GM21360 (cell line): ENCODE results near the gene APBB2.
"Not testable (repeated sequence)": the region's sequence is repeated elsewhere in the genome, so short reads cannot be mapped to it uniquely, and the experiment has no call there.

Source experiments
- ATAC-seq: cut with Tn5 transposase; IDR thresholded peaks from one replicate; pipeline ENCODE4 v1.9.1; 2021; ENCODE audit warnings: mild to moderate bottlenecking, moderate library complexity; ENCODE audit not compliant: unreplicated experiment

APBB2 gene

DNA sequence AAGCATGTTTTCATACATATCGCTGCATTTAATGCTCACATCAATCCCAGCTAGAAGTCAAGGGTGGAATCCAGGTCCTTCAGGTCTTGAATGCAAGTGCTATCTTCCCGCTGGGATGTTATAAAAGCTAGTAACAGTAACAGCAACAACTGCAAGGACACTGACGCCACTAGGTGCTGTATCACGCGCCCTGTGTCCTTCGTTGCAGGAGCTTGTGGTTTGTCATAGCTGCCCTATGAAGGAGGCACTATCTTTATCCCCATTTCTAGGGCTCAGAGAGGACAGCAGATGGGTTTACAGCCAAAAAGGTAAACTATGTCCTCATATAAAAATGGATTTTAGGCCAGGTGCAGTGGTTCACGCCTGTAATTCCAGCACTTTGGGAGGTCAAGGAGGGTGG, 261.7 kb downstream of the APBB2 start:
- no peak for ATAC-seq

DNA sequence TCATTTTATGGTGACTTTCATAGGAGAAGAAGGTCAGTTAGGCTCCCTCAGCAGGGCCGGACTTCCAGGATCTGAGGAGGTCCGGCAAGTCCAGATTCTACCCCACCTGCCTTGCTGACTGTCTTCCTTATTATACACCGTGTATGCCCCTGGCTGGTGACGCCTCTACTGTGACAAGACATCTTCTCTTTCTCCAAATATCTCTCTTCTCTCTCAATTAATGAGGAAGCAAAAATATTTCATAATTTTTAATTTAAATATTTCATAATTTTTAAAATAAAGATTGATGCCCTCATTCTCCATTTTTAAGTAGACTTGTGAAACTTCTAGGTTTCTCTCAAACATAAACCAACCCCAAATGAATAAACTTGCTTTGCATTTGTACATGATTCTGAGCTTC, 262.1 kb downstream of the APBB2 start:
- ATAC-seq = no peak

DNA sequence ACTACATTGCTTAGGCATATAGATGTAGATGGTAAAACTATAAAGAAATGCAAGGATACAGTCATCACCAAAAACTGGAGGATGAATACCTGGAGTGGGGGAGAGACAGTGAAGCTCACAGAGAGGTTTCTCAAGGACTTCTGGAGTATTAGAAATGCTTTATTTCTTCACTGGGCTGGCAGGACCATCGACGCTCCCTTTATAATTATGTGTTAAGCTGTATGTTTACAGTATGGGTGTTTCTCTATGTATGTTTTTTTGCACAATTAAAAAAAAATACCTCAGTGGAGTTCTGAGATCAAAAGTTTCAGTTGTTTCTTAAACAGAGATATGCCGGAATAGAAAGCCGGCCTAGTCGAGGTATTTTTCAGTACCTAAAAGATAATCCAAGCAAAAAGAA, 263.3 kb downstream of the APBB2 start:
- ATAC-seq = no peak

DNA sequence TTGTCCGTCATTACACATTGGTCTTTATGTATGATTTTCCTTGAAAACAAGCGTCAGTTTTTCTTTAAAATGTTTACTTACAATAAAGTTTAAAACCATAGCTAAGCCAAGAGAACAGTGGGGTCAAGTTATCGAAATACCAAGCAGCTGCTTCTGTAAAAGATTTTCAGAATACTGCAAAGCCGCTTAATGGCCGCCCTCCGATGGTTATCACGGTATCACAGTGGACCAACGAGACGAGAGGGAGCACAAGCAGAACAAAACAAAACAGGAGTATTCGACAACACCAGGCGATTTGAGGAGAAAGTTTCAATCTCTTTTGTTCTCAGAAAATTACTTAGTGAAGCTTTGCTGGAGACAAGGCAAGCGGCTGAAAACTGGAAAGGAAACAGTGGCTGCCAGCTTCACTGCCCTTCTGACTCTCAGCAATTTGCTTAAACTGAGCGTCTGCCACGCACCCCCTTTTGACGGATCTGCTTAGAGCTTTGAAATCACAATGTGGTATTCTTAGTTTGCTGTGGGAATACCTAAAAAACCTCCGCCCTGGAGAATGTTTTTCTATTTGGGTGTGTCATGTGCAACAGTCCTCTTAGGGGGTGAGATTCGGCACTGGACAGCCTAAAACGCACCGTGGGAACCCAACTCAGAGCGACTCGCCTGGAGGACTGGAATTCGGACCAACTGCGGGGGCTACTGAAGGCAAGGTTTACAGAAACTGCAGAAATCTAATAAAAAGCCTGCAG, 264.8 kb downstream of the APBB2 start:
- ATAC-seq = no peak

DNA sequence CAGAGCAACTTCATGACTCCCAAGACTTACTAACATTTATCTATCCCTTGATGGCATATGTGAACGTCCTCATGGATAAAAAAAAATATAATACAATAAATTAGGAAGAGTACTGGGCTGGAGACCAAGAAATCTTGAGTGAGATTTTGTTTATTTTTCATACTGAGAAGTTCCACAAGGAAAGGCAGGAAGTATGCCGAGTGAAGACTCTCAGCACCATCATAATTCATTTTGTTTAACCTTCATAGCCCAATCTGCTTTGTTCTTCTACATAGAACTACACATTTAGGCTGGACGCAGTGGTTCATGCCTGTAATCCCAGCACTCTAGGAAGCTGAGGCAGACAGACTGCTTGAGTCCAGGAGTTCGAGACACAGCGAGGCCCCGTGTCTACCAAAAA, 266.3 kb downstream of the APBB2 start:
- ATAC-seq = no peak

DNA sequence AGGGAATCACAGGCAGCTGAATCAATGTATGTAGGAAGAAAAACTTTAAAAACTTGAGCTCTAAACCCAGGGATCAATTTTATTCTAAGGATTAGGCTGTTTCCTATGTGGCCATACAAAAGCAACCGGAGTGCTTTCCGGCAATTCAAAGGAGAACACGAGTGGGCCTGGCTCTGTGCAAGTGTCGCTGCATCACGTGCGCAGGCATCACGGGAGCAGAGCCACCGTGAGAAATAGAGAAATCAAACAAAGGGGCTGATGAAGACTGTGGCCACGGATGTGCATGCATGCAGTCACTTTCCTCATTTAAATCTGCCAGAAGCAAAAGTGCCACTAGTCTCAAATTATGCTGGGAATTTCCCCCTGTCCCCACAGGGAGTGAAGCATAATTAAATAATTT, 267.7 kb downstream of the APBB2 start:
- no peak for ATAC-seq

DNA sequence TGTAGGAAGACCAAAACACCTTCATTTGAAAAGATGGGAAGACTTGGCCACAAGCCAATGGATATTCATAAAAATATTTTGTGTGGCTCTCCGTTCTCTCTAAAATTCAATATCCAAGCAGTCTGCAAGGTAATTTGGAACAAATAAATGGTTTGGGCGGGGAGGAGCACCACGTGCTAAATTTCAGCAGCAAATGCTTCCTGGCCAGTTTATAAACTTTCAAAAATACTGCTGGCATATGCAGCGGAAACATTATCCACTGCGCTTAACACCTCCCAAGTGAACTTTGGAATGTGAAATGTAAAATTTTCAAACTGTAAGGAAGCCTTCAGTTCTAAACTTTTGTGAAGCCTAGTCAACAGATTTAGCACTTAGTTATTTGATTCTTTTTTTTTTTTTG, 273.6 kb downstream of the APBB2 start:
- no peak for ATAC-seq

DNA sequence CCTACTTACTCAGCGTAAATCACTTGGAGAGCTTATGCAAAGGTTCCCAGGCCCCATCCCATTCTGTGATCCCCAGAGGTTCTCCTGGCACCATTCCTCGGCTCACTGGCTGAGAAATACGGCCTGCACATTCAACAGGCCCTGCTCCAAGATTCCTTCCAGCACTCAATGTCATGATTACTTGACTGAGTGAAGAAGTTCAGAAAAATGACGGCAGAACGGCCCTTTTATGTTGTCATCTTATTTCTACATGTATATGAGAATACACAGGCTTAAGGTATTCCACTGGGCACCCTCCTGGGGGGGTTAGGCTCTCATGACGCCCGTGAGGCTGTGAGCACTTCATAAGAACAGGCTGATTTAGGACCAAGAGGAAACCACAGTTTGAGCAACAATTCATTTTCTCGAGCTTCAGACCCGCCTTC, 274.0 kb downstream of the APBB2 start:
- no peak for ATAC-seq

DNA sequence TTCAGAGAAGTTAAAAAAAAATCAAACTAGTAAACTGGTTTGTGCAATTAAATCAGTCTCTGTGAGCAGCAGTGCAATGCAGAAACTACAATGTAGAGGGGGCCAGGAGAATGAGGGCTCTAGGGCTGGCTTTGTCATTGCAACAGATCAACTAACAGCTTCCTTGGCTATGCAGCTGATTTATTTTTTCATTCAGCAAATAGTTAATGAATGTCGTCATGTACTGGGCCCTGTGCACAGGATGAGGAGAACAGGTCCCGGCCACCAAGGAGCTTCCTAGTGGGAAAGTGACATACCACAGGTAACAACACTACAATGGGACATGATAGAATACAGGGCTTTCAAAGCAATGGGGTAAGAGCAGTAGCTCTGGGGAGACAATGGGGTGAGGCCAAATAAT, 274.5 kb downstream of the APBB2 start:
- ATAC-seq = no peak

DNA sequence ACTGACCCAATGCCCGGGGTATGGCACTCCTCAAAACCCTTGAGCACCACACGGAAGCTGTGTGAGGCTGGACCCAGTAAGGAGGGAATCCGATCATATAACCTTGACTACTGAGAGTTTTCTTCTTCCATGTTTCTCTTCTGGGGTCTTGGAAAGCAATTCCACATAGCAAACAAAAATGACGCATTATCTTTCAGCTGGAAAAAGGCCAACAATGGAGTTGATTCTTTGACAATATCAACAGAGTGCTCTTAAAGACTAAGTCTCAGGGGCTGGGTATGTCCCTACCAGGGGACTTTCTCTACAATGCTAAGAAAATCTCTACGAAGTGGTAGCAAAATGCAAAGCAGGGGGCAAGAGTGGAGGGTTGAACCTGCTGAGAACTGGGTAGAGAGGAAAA, 276.0 kb downstream of the APBB2 start:
- no peak for ATAC-seq

DNA sequence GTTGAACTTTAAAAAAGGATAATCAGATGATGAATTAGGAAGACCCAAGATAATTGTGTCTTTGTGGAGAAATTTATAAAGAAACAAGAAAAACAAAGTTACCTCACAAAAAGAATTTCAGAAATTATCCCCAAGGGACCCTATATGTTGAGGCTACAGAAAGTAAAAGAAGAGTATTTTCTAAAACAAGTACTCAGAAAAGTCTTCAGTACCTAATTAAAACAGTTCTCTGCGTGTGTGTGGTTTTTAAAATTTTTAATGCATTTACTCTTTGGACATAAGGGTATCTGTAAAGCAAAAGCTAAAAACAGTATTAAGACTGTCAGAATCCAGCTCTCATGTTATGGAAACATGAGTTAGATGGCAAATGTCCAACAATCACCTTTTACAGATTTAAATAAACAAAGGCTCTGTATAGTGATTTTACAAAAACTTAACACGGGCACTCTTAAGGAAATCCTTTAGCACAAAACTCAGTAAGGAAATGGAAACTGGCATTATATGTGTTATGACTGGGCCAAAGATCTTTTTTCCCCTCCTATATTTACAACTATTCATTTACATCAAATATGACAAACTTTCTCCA, 277.1 kb downstream of the APBB2 start:
- no peak for ATAC-seq

DNA sequence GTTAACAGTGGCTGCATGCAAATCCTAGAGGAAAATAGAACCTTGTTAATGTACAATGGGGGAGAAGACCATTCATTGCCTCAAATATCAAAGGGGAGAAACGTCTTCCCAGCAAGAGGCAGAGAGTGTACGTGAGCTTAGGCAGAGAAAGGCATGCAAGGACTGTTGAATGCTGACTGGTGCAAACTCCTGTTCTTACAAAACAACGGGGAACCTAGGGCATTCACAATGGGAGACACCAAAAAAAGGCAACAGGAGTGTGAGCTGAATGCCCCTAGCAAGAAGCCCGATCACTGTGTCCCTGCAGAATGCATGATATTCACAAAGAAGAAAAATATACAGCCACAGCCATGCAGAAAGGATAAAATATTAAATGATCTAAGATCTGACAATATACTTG, 279.7 kb downstream of the APBB2 start:
- no peak for ATAC-seq

DNA sequence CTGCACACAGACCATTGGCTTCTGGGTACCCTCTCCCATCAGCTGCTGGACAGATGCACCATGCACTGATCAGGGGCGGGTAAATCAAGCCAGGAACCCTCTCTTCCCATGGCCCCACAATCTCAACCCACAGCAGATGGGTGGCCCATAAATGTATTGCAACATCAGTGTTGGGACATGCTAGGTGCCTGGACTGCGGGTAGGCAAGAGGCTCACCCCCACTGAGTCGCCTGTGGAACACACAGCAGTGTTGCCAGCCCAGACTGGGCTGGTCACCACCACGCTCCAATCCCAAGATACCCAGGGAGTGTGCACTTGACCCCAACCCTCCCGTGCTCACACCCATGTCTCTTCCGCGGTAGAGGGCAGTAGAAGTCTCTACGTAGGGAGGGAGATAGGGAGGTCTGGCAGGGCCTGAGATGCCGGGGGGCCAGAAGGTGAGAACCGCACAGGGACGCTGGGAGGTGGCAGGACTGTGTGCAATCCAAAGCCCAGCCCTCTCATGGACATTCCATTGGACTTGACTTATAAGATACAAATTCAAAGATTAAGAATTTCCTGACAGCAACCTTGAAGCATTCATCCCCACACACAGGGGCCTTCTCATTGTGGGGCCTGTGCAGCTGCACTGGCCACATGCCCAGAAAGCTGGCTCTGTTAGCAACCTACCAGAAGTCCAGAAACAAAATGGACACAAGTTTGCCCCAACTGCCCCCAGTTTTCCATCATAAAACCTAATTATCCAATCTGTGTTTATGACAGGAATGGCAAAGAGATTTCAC, 280.9 kb downstream of the APBB2 start:
- no peak for ATAC-seq

DNA sequence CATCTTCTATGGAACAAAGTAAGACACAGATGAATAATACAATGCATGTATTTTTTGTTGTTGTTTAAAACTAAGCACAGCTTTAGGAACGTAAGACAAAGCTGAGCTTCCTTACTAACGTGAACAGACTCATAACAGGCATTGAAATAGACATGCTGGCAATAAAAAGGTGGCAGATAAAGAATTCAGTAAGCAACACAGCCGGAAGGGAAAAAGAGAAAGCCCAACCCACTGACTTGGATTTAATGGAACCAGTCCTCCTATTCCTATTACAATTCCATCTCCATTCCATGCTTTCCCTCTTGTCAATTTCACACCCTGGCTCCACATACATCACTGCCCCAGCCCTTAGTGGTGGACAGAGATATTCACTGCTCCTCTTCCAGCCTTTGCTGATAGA, 282.5 kb downstream of the APBB2 start:
- ATAC-seq = no peak

DNA sequence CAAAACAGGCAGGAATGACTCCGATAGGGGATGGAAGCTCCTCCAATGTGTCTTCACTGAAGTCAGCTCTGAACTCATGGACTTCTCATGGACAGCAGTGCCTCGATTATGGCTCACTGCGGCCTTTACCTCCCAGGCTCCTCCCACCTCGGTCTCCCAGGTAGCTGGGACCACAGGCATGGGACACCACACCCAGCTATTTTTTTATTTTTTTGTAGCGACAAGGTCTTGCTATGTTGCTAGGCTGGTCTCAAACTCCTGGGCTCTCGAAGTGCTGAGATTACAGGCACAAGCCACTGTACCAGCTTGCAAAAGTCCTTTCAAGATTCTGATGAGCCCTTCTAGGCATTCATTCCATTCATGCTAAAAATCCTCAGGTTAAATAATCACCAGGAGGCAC, 283.1 kb downstream of the APBB2 start:
- no peak for ATAC-seq

DNA sequence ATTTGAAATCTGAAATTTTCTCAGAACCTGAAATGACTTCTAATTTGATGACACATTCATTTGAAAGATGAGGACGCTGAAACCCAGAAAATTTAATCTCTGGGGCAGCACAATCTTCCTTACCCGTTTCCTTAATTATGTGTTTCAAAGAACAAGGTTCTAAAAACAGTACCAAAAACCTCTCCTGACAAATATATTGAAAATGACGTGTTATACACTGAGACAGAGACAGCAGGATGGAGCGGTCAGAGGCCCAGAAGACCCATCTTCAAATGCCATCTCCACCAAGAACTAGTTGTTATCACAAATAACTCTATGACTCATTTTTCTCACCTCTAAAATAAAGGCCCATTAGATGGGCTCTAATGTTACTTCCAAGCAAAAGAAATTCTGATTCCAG, 287.3 kb downstream of the APBB2 start:
- ATAC-seq = no peak

DNA sequence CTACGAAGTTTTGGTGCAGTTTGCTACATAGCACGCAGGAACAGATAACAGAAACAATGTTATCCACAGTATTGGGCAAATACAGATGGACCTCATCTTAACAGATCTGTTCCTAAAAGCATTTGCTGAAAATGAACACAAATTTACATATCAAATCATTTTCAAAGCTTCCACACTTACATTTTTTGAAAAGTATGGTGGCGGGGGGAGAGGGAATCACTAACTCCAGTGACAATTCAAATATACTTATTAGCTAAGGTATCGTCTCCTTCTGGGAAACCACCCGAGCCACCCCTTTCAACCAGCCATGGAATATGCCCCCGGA, 289.6 kb downstream of the APBB2 start:
- no peak for ATAC-seq

DNA sequence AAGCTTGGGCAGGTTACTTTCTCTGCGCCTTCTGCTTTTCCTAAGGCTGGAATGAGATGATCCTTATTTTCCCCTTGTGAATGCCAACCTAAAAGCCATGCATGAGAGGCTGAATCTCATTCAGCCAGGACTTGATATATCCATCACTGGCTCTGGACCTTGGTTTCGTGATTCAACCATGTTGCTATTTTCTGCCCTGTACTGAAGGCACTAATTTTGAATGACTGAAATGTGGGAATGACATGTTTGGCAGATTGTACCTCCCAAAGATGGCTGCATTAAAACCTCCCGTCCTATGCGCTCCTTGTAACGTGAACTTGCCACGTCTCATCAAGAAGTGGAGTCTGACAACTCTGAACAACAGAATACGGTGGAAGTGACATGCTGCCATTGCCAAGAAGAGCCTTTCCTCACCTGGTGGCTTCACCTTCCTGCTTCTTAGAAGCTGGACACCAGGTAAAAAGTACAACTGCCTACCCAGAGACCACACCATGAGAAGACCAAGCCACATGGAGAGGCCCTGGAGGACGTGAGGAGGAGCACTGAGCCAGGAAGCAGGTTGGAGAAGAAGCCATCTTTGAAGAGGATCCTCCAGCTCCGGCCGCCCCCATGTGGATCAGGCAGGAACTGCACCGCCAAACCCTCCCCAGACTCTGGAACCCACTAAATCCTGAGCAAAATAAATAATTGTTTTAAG, 290.1 kb downstream of the APBB2 start:
- no peak for ATAC-seq

DNA sequence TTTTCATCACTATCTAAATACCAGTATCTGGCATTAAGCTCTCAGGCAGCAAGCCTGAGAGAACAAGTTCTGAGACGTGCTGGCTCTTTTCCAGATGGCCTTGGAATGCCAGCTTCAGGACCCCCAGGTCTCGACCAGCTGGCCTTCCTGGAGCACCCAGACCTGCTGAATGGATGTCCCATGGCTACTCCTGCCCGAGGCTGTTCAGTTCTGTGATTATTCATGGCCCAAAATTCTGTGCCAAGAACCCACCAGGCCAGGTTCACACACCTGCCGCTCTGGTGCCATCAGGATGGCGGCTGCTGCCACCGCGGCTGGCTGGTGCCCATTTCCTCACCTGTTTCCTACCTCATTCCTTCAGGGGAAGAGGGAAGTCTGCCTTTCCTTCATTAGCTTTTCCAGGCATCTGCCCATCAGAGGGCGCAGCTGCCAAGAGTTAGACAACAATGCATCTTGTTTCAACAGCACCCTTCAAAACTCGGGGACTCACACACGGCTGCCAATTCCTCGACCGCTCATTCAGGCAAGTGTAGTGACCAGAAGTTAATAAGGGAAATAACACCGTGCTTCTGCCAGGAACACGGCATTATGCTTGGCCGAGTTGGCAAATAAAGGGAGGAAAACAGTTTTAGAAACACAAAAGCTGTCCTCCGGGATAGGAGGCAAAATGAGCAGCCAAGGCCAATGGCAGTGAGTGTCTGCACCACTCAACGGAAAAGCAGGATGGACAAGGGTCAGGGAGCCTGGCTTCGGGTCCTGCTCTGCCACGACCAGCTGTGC, 290.8 kb downstream of the APBB2 start:
- no peak for ATAC-seq

DNA sequence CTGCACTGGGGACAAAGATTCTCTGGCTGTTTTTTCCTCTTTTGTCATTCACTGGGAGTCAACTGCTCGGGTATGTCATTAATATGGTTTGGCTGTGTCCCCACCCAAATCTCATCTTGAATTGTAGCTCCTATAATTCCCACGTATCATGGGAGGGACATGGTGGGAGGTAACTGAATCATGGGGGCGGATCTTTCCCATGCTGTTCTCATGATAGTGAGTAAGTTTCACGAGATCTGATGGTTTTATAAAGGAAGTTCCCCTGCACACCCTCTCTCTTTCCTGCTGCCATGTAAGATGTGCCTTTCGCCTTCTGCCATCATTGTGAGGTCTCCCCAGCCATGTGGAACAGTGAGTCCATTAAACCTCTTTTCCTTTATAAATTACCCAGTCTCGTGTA, 294.4 kb downstream of the APBB2 start:
- ATAC-seq = not testable (repeated sequence)

DNA sequence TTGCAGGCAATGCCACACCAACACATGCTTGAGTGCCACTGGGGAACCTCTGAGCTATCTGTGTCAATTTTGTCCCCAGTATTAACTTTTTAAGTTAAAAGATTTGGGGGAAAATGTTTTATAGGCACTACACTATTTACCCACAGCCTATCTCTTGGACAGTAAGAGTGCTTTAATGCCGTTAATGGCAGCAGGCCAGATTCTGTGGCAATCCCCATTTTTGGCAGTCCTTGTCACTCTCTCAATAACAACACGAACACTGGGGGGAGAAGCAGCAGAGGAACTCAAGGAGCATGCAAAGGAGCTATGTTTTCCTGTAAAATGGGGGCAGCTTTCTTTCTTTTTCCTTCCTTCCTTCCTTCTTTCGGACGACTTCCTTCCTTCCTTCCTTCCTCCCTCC, 296.0 kb downstream of the APBB2 start:
- ATAC-seq = no peak
